ENCODE measurements around the gene NCR2. TPM values are rescaled to one million over a fixed set of nuclear protein-coding genes. Genes with fewer than 3 reads are reported as not detected.

NCR2 gene
- total and polyA plus RNA-seq, 9 of the 15 experiments (the other 6 are each of a cell fraction or from before 2014, with no cell fraction given): not detected

Small RNAs within 50 kb of the gene (small RNA-seq; reads per million reads assigned to genes)
- not detected for gene RNU6-643P

Other genes starting within 250 kb of the NCR2 start
- gene TREML1, start 181.3 kb upstream of the NCR2 start, total RNA-seq (2014; rRNA removed): not detected in 2 replicates
- gene TREML1, start 181.3 kb upstream of the NCR2 start, total RNA-seq (2014; rRNA removed; fragmentation: Illumina TruSeq; extraction: Trizol): not detected in 2 replicates
- not detected in 2 replicates for gene TREML1, start 181.3 kb upstream of the NCR2 start, total RNA-seq (2015; rRNA removed; fragmentation: Illumina TruSeq; extraction: Trizol)
- not detected in 2 replicates for gene TREML1, start 181.3 kb upstream of the NCR2 start, total RNA-seq (2021)
- gene TREML1, start 181.3 kb upstream of the NCR2 start, polyA plus RNA-seq (2011; rRNA removed): not detected in 2 replicates
- not detected in 2 replicates for gene TREML1, start 181.3 kb upstream of the NCR2 start, polyA plus RNA-seq (2014; fragmentation: Illumina TruSeq; extraction: Trizol)
- not detected for gene TREML1, start 181.3 kb upstream of the NCR2 start, polyA plus RNA-seq (2014; fragmentation: Nextera tagmentation; extraction: Ambion mirVana)
- not detected in 2 replicates for gene TREML1, start 181.3 kb upstream of the NCR2 start, polyA plus RNA-seq (2014; rRNA removed)
- not detected in 2 replicates for gene TREM2, start 172.5 kb upstream of the NCR2 start, total RNA-seq (2014; rRNA removed)
- gene TREM2, start 172.5 kb upstream of the NCR2 start, total RNA-seq (2014; rRNA removed; fragmentation: Illumina TruSeq; extraction: Trizol): not detected in 2 replicates
- gene TREM2, start 172.5 kb upstream of the NCR2 start, total RNA-seq (2015; rRNA removed; fragmentation: Illumina TruSeq; extraction: Trizol): not detected in 2 replicates
- gene TREM2, start 172.5 kb upstream of the NCR2 start, total RNA-seq (2021): not detected in 2 replicates
- gene TREM2, start 172.5 kb upstream of the NCR2 start, polyA plus RNA-seq (2011; rRNA removed): not detected in 2 replicates
- gene TREM2, start 172.5 kb upstream of the NCR2 start, polyA plus RNA-seq (2014; fragmentation: Illumina TruSeq; extraction: Trizol): not detected in 2 replicates
- gene TREM2, start 172.5 kb upstream of the NCR2 start, polyA plus RNA-seq (2014; fragmentation: Nextera tagmentation; extraction: Ambion mirVana): not detected
- not detected in 2 replicates for gene TREM2, start 172.5 kb upstream of the NCR2 start, polyA plus RNA-seq (2014; rRNA removed)
- gene TREML2, start 134.5 kb upstream of the NCR2 start, total RNA-seq (2014; rRNA removed): 1.8 and 2.6 TPM in 2 replicates
- 1.2 and 1.4 TPM in 2 replicates for gene TREML2, start 134.5 kb upstream of the NCR2 start, total RNA-seq (2014; rRNA removed; fragmentation: Illumina TruSeq; extraction: Trizol)
- 0.62 and 0.64 TPM in 2 replicates for gene TREML2, start 134.5 kb upstream of the NCR2 start, total RNA-seq (2015; rRNA removed; fragmentation: Illumina TruSeq; extraction: Trizol)
- gene TREML2, start 134.5 kb upstream of the NCR2 start, total RNA-seq (2021): 1.9 and 2.2 TPM in 2 replicates
- 0.34 and 0.86 TPM in 2 replicates for gene TREML2, start 134.5 kb upstream of the NCR2 start, polyA plus RNA-seq (2011; rRNA removed)
- 2.9 and 3.3 TPM in 2 replicates for gene TREML2, start 134.5 kb upstream of the NCR2 start, polyA plus RNA-seq (2014; fragmentation: Illumina TruSeq; extraction: Trizol)
- under 1 TPM; 0.20 to 0.27 TPM for gene TREML2, start 134.5 kb upstream of the NCR2 start, polyA plus RNA-seq (2014; fragmentation: Nextera tagmentation; extraction: Ambion mirVana)
- gene TREML2, start 134.5 kb upstream of the NCR2 start, polyA plus RNA-seq (2014; rRNA removed): 1.3 and 1.6 TPM in 2 replicates
- gene TREML4, start 107.3 kb upstream of the NCR2 start, total RNA-seq (2014; rRNA removed): not detected in 2 replicates
- gene TREML4, start 107.3 kb upstream of the NCR2 start, total RNA-seq (2014; rRNA removed; fragmentation: Illumina TruSeq; extraction: Trizol): not detected in 2 replicates
- gene TREML4, start 107.3 kb upstream of the NCR2 start, total RNA-seq (2015; rRNA removed; fragmentation: Illumina TruSeq; extraction: Trizol): not detected in 2 replicates
- not detected in 2 replicates for gene TREML4, start 107.3 kb upstream of the NCR2 start, total RNA-seq (2021)
- gene TREML4, start 107.3 kb upstream of the NCR2 start, polyA plus RNA-seq (2011; rRNA removed): not detected in 2 replicates
- gene TREML4, start 107.3 kb upstream of the NCR2 start, polyA plus RNA-seq (2014; fragmentation: Illumina TruSeq; extraction: Trizol): not detected in 2 replicates
- not detected for gene TREML4, start 107.3 kb upstream of the NCR2 start, polyA plus RNA-seq (2014; fragmentation: Nextera tagmentation; extraction: Ambion mirVana)
- gene TREML4, start 107.3 kb upstream of the NCR2 start, polyA plus RNA-seq (2014; rRNA removed): not detected in 2 replicates
- not detected in 2 replicates for gene TREM1, start 48.9 kb upstream of the NCR2 start, total RNA-seq (2014; rRNA removed)
- gene TREM1, start 48.9 kb upstream of the NCR2 start, total RNA-seq (2014; rRNA removed; fragmentation: Illumina TruSeq; extraction: Trizol): not detected in 2 replicates
- not detected in 2 replicates for gene TREM1, start 48.9 kb upstream of the NCR2 start, total RNA-seq (2015; rRNA removed; fragmentation: Illumina TruSeq; extraction: Trizol)
- gene TREM1, start 48.9 kb upstream of the NCR2 start, total RNA-seq (2021): not detected in 2 replicates
- not detected in 2 replicates for gene TREM1, start 48.9 kb upstream of the NCR2 start, polyA plus RNA-seq (2011; rRNA removed)
- not detected in 2 replicates for gene TREM1, start 48.9 kb upstream of the NCR2 start, polyA plus RNA-seq (2014; fragmentation: Illumina TruSeq; extraction: Trizol)
- not detected for gene TREM1, start 48.9 kb upstream of the NCR2 start, polyA plus RNA-seq (2014; fragmentation: Nextera tagmentation; extraction: Ambion mirVana)
- gene TREM1, start 48.9 kb upstream of the NCR2 start, polyA plus RNA-seq (2014; rRNA removed): not detected in 2 replicates
- gene FOXP4, start 210.8 kb downstream of the NCR2 start, total RNA-seq (2014; rRNA removed): 3.4 and 5.9 TPM in 2 replicates
- 0.70 and 1.1 TPM in 2 replicates for gene FOXP4, start 210.8 kb downstream of the NCR2 start, total RNA-seq (2014; rRNA removed; fragmentation: Illumina TruSeq; extraction: Trizol)
- gene FOXP4, start 210.8 kb downstream of the NCR2 start, total RNA-seq (2015; rRNA removed; fragmentation: Illumina TruSeq; extraction: Trizol): 2.3 TPM in 2 replicates
- gene FOXP4, start 210.8 kb downstream of the NCR2 start, total RNA-seq (2021): 26.7 and 29.4 TPM in 2 replicates
- gene FOXP4, start 210.8 kb downstream of the NCR2 start, polyA plus RNA-seq (2011; rRNA removed): 1.2 and 2.9 TPM in 2 replicates
- 5.9 and 13.8 TPM in 2 replicates for gene FOXP4, start 210.8 kb downstream of the NCR2 start, polyA plus RNA-seq (2014; fragmentation: Illumina TruSeq; extraction: Trizol)
- under 1 TPM; 0.11 TPM for gene FOXP4, start 210.8 kb downstream of the NCR2 start, polyA plus RNA-seq (2014; fragmentation: Nextera tagmentation; extraction: Ambion mirVana)
- gene FOXP4, start 210.8 kb downstream of the NCR2 start, polyA plus RNA-seq (2014; rRNA removed): 6.7 and 7.4 TPM in 2 replicates